Measurements from ENCODE around the gene UFSP1. TPM values are rescaled to one million over a fixed set of nuclear protein-coding genes. Genes with fewer than 3 reads are reported as not detected.
A peak's percentile ranks its signal among the peaks of the same experiment; 100 is the strongest.
"Not testable (repeated sequence)": the region's sequence is repeated elsewhere in the genome, so short reads cannot be mapped to it uniquely, and the experiment has no call there.

The UFSP1 gene
- total RNA-seq, 1 experiment from 2014 or later = 4.8 TPM

DNA sequence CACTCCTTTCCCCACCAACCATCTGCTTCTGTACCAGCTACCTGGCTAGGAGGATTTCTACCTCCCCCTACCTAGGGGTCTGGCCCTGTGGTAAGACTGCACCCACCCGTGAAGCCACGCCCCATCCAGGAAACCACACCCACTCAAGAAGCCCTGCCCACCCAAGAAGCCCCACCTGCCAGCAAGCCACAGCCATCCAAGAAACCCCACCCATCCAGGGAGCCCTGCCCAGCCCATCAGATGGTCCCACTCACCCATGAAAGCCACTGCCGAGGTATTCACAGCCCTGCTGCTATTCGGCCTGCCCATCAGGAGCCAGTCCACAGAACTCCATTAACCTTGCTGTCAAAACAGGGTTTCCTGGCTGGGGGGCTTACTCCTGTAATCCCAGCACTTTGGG, 44.2 kb upstream of the UFSP1 start:
- Mint-ChIP-seq H3K36me3 (peaks cover 40% of the 10 kb centered on the region), H3K4me3 (no peak overlapping the region), H3K4me1 (peaks cover 22% of the 10 kb centered on the region), H3K27ac (no peak overlapping the region), H3K9me3 (peaks cover 31% of the 10 kb centered on the region), H3K27me3 (ENCODE audit: low read depth) (no peaks in the 10 kb centered on the region; the same call in none of the 2 replicates)
- ChIA-PET POLR2A (no interaction called here), CTCF (interaction anchor here (0.8 to 1.0 kb wide), 2 partner anchors 17 to 32 kb away, joined by 3 read pairs; no protein-coding TSS in a partner anchor)
- ATAC-seq (peak; percentile 85), DNase-seq (ENCODE audit: low spot score) (peak; percentile 54)
- 0 out of 2 replicates have a peak, but pooled peaks have one; percentile 26 for TF ChIP-seq SP1 (CRISPR knock-in tag; conservative IDR thresholded peaks at IDR 0.05)
- no peak for TF ChIP-seq MYBL2 (CRISPR knock-in tag; IDR thresholded peaks at IDR 0.05)

DNA sequence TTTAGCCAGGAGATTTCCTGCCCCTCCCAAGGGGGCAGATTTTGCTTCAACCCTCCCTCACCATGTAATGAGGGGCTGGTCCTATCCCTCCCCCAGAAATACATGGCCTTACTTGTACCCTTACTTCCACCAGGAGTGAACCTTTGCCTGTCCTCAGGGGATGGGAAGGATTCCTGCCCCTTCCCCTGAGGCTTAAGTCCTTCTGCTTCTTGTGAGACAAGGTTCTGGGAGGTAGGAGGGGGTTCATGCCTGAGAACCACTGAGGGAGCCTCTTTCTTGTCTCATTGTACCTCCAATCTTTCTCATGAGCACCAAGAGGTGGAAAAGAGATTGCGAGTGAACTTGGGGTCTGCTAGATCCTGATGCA, 40.3 kb upstream of the UFSP1 start:
- ChIA-PET POLR2A (no interaction called here), CTCF (no interaction called here)
- Mint-ChIP-seq H3K36me3 (peaks cover 26% of the 10 kb centered on the region), H3K9me3 (peaks cover 16% of the 10 kb centered on the region), H3K27me3 (ENCODE audit: low read depth) (no peaks in the 10 kb centered on the region; the same call in none of the 2 replicates), H3K27ac (peak overlapping the region; percentile 97), H3K4me3 (peak overlapping the region; percentile 17; the same call in 1 of the 2 replicates), H3K4me1 (peaks cover 22% of the 10 kb centered on the region)
- ATAC-seq (no peak), DNase-seq (ENCODE audit: low spot score) (no peak)
- TF ChIP-seq ETV6 (CRISPR knock-in tag; IDR thresholded peaks at IDR 0.05) = no peak
- TF ChIP-seq, protein P1, sequence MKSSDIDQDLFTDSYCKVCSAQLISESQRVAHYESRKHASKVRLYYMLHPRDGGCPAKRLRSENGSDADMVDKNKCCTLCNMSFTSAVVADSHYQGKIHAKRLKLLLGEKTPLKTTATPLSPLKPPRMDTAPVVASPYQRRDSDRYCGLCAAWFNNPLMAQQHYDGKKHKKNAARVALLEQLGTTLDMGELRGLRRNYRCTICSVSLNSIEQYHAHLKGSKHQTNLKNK (CRISPR knock-in tag; IDR thresholded peaks at IDR 0.05) = no peak
- TF ChIP-seq ZNF138 (CRISPR knock-in tag; conservative IDR thresholded peaks at IDR 0.05) = no peak
- no peak for TF ChIP-seq SP1 (CRISPR knock-in tag; conservative IDR thresholded peaks at IDR 0.05)
- TF ChIP-seq, protein P2, sequence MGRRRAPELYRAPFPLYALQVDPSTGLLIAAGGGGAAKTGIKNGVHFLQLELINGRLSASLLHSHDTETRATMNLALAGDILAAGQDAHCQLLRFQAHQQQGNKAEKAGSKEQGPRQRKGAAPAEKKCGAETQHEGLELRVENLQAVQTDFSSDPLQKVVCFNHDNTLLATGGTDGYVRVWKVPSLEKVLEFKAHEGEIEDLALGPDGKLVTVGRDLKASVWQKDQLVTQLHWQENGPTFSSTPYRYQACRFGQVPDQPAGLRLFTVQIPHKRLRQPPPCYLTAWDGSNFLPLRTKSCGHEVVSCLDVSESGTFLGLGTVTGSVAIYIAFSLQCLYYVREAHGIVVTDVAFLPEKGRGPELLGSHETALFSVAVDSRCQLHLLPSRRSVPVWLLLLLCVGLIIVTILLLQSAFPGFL (CRISPR knock-in tag; IDR thresholded peaks at IDR 0.05; ENCODE audit: borderline replicate concordance) = no peak
- no peak for TF ChIP-seq SOX15 (CRISPR knock-in tag; IDR thresholded peaks at IDR 0.05)
- no peak for TF ChIP-seq NFE2L1 (CRISPR knock-in tag; IDR thresholded peaks at IDR 0.05)
- TF ChIP-seq SMAD4 (CRISPR knock-in tag; IDR thresholded peaks at IDR 0.05) = no peak
- TF ChIP-seq GRHL2 (CRISPR knock-in tag; IDR thresholded peaks at IDR 0.05; ENCODE audit: insufficient replicate concordance, severe bottlenecking) = no peak
- TF ChIP-seq, protein P3, sequence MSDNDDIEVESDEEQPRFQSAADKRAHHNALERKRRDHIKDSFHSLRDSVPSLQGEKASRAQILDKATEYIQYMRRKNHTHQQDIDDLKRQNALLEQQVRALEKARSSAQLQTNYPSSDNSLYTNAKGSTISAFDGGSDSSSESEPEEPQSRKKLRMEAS (CRISPR knock-in tag; IDR thresholded peaks at IDR 0.05) = no peak
- no peak for TF ChIP-seq RORB (CRISPR knock-in tag; IDR thresholded peaks at IDR 0.05)
- TF ChIP-seq GTF2I (CRISPR knock-in tag; conservative IDR thresholded peaks at IDR 0.05) = no peak
- TF ChIP-seq ZNF121 (CRISPR knock-in tag; IDR thresholded peaks at IDR 0.05) = no peak

DNA sequence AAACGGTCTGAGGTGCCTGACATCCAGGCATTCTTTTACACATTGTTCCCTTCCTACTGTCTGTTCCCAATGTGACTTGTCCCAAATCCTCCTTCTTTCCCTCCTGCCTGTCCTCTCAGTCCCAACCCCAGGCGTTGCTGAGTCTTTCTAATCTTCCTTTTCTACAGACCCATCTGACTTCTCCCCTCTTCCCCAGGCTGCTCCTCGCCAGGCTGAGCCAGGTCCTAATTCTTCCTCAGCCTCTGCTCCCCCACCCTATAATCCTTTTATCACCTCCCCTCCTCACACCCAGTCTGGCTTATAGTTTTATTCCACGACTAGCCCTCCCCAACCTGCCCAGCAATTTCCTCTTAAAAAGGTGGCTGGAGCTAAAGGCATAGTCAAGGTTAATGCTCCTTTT, 34.1 kb upstream of the UFSP1 start:
- POLR2A ChIA-PET = not testable (repeated sequence)

DNA sequence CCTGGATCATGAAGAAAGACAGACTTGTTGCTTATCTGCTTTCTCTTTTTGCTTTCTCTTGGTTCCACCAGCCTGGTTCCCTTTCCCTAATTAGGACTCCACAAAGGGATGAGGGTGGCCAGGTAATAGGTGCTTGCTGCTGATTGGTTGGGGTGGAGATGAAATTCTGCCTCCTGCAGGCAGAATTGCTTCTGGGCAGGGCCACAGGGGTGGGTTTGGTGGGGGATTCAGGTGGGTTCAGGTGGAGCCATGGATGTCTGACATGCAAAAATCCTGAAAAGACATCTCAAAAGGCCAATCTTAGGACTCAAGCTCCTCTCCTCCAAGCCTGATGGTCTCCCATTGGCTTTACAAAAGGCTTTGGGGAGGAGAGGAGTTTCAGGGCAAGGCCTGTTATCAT, 31.5 kb upstream of the UFSP1 start:
- no peak overlapping the region for H3K4me3 Mint-ChIP-seq
- no peak overlapping the region for H3K27ac Mint-ChIP-seq
- H3K4me1 Mint-ChIP-seq = peaks cover 36% of the 10 kb centered on the region
- ATAC-seq = peak; percentile 32; the same call in 1 of the 2 replicates
- CTCF ChIA-PET = no interaction called here
- no peaks in the 10 kb centered on the region for H3K27me3 Mint-ChIP-seq (ENCODE audit: low read depth)
- DNase-seq (ENCODE audit: low spot score) = no peak
- peaks cover 6% of the 10 kb centered on the region for H3K36me3 Mint-ChIP-seq
- POLR2A ChIA-PET = interaction anchor here (1.0 kb wide), 1 partner anchor 45 kb away, joined by 3 read pairs; no protein-coding TSS in a partner anchor
- H3K9me3 Mint-ChIP-seq = peaks cover 13% of the 10 kb centered on the region
- TF ChIP-seq CREM (CRISPR knock-in tag; IDR thresholded peaks at IDR 0.05) = no peak
- no peak for TF ChIP-seq ZNF263 (CRISPR knock-in tag; IDR thresholded peaks at IDR 0.05; ENCODE audit: low read depth)
- TF ChIP-seq ZNF423 (CRISPR knock-in tag; IDR thresholded peaks at IDR 0.05) = no peak
- no peak for TF ChIP-seq RORB (CRISPR knock-in tag; IDR thresholded peaks at IDR 0.05)
- TF ChIP-seq ZBTB21 (CRISPR knock-in tag; IDR thresholded peaks at IDR 0.05; ENCODE audit: borderline replicate concordance) = no peak
- no peak for TF ChIP-seq FOXJ3 (CRISPR knock-in tag; IDR thresholded peaks at IDR 0.05; ENCODE audit: borderline replicate concordance)
- no peak for TF ChIP-seq ZNF121 (CRISPR knock-in tag; IDR thresholded peaks at IDR 0.05)
- TF ChIP-seq NFE2L1 (CRISPR knock-in tag; IDR thresholded peaks at IDR 0.05) = no peak
- TF ChIP-seq, protein P4, sequence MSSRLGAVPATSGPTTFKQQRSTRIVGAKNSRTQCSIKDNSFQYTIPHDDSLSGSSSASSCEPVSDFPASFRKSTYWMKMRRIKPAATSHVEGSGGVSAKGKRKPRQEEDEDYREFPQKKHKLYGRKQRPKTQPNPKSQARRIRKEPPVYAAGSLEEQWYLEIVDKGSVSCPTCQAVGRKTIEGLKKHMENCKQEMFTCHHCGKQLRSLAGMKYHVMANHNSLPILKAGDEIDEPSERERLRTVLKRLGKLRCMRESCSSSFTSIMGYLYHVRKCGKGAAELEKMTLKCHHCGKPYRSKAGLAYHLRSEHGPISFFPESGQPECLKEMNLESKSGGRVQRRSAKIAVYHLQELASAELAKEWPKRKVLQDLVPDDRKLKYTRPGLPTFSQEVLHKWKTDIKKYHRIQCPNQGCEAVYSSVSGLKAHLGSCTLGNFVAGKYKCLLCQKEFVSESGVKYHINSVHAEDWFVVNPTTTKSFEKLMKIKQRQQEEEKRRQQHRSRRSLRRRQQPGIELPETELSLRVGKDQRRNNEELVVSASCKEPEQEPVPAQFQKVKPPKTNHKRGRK (CRISPR knock-in tag; IDR thresholded peaks at IDR 0.05; ENCODE audit: borderline replicate concordance) = no peak
- TF ChIP-seq, protein P5, sequence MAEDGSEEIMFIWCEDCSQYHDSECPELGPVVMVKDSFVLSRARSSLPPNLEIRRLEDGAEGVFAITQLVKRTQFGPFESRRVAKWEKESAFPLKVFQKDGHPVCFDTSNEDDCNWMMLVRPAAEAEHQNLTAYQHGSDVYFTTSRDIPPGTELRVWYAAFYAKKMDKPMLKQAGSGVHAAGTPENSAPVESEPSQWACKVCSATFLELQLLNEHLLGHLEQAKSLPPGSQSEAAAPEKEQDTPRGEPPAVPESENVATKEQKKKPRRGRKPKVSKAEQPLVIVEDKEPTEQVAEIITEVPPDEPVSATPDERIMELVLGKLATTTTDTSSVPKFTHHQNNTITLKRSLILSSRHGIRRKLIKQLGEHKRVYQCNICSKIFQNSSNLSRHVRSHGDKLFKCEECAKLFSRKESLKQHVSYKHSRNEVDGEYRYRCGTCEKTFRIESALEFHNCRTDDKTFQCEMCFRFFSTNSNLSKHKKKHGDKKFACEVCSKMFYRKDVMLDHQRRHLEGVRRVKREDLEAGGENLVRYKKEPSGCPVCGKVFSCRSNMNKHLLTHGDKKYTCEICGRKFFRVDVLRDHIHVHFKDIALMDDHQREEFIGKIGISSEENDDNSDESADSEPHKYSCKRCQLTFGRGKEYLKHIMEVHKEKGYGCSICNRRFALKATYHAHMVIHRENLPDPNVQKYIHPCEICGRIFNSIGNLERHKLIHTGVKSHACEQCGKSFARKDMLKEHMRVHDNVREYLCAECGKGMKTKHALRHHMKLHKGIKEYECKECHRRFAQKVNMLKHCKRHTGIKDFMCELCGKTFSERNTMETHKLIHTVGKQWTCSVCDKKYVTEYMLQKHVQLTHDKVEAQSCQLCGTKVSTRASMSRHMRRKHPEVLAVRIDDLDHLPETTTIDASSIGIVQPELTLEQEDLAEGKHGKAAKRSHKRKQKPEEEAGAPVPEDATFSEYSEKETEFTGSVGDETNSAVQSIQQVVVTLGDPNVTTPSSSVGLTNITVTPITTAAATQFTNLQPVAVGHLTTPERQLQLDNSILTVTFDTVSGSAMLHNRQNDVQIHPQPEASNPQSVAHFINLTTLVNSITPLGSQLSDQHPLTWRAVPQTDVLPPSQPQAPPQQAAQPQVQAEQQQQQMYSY (CRISPR knock-in tag; IDR thresholded peaks at IDR 0.05) = no peak
- no peak for TF ChIP-seq ZNF232 (CRISPR knock-in tag; IDR thresholded peaks at IDR 0.05)
- TF ChIP-seq MYBL2 (CRISPR knock-in tag; IDR thresholded peaks at IDR 0.05) = no peak

More for the DNA sequence above, 34.1 kb upstream of the UFSP1 start:
- CTCF ChIA-PET; DNase-seq (ENCODE audit: low spot score); ATAC-seq; H3K27me3 Mint-ChIP-seq (ENCODE audit: low read depth); H3K36me3 Mint-ChIP-seq: not testable (repeated sequence)
- peaks cover 25% of the 10 kb centered on the region for H3K4me1 Mint-ChIP-seq
- peaks cover 13% of the 10 kb centered on the region for H3K9me3 Mint-ChIP-seq
- peak overlapping the region; percentile 12 for H3K4me3 Mint-ChIP-seq
- H3K27ac Mint-ChIP-seq = peak overlapping the region; percentile 13; the same call in 1 of the 2 replicates
